Coronary artery (tissue), 2 donors: ENCODE data around the gene ZNF836.
"Not testable (repeated sequence)": the region's sequence is repeated elsewhere in the genome, so short reads cannot be mapped to it uniquely, and the experiment has no call there.

Source experiments
- DNase-seq: peaks from one replicate; pipeline ENCODE4 v3.0.0-alpha.2; 2017; ENCODE audit warnings: low spot score
- H3K27ac ChIP-seq, 2 donors: fragments of 200-600 bp; sonication (generic); one replicate each; pipeline ENCODE4 v1.5.1; 2016 to 2019
- H3K4me3 ChIP-seq: fragments of 200-600 bp; sonication (generic); 2 replicates; pipeline ENCODE4 v1.5.1; 2016; ENCODE audit warnings: mild to moderate bottlenecking, moderate library complexity
- CTCF ChIP-seq: fragments of 200-600 bp; sonication (generic); IDR thresholded peaks from one replicate; pipeline ENCODE4 v1.5.1; 2019; ENCODE audit warnings: antibody characterized with exemption

ZNF836 gene

GRCh38 chr19:52212572-52213255 lies 41.3 kb upstream of the ZNF836 start:
- Histone ChIP-seq H3K4me3 (no peak overlapping the region), H3K27ac (no peak overlapping the region)
- no peak for DNase-seq
- TF ChIP-seq CTCF = no peak

GRCh38 chr19:52211926-52212571 lies 40.6 kb upstream of the ZNF836 start:
- DNase-seq = no peak
- H3K27ac ChIP-seq = no peak overlapping the region

GRCh38 chr19:52211203-52211602 lies 39.8 kb upstream of the ZNF836 start:
- no peak overlapping the region for H3K4me3 ChIP-seq
- no peak for TF ChIP-seq CTCF
- H3K27ac ChIP-seq = no peak overlapping the region
- DNase-seq = no peak

More at GRCh38 chr19:52211926-52212571, 40.6 kb upstream of the ZNF836 start:
- no peak for TF ChIP-seq CTCF
- H3K4me3 ChIP-seq = no peak overlapping the region

- no peak overlapping the region for H3K4me3 ChIP-seq
- DNase-seq = no peak
- TF ChIP-seq CTCF = no peak
- H3K27ac ChIP-seq = no peak overlapping the region
Measured at GRCh38 chr19:52206481-52206880, 35.1 kb upstream of the ZNF836 start.

- not testable (repeated sequence) for H3K4me3 ChIP-seq, DNase-seq
- peak overlapping the region; percentile 68 to 82 for H3K27ac ChIP-seq
Measured at GRCh38 chr19:52200755-52201391, 29.5 kb upstream of the ZNF836 start.

GRCh38 chr19:52200044-52200443 lies 28.6 kb upstream of the ZNF836 start:
- no peak overlapping the region for H3K4me3 ChIP-seq
- no peak for TF ChIP-seq CTCF
- peak overlapping the region; percentile 68 to 82 for H3K27ac ChIP-seq
- DNase-seq = peak; percentile 74

- peak overlapping the region in 1 of 2 donors; percentile 35 for H3K27ac ChIP-seq
- no peak overlapping the region for H3K4me3 ChIP-seq
Measured at GRCh38 chr19:52198678-52199077, 27.3 kb upstream of the ZNF836 start.

More at GRCh38 chr19:52198678-52199077, 27.3 kb upstream of the ZNF836 start:
- TF ChIP-seq CTCF = no peak
- no peak for DNase-seq
